GM12878 (cell line): Measurements from ENCODE around the gene LRP10. TPM values are rescaled to one million over a fixed set of nuclear protein-coding genes. Genes with fewer than 3 reads are reported as not detected.

Source experiments
- BACH1 ChIP-seq: fragments of 450-650 bp; IDR thresholded peaks from 2 replicates; pipeline ENCODE4 v1.6.1; 2017; ENCODE audit warnings: mild to moderate bottlenecking, borderline replicate concordance
- BCL11A ChIP-seq: IDR thresholded peaks from 2 replicates; pipeline ENCODE4 v1.6.1; 2011; ENCODE audit warnings: low read depth, low read length
- CEBPB ChIP-seq, 2 experiments: fragments of 150-350 bp in 1 of 2; IDR thresholded peaks; 2 replicates each; pipeline ENCODE4 v1.6.1; 2012 to 2014; ENCODE audit warnings: low read depth in 2 of 2, low read length in 2 of 2, borderline replicate concordance in 1 of 2, inconsistent platforms in 1 of 2
- E2F8 ChIP-seq: fragments of 450-650 bp; IDR thresholded peaks from 2 replicates; pipeline ENCODE4 v1.6.1; 2018; ENCODE audit warnings: mild to moderate bottlenecking, low read depth, moderate library complexity; ENCODE audit not compliant: partially characterized antibody
- IRF4 ChIP-seq: IDR thresholded peaks from 2 replicates; pipeline ENCODE4 v1.6.1; 2011; ENCODE audit warnings: low read depth, low read length
- LARP7 ChIP-seq: fragments of 450-650 bp; IDR thresholded peaks from 2 replicates; pipeline ENCODE4 v1.6.1; 2017; ENCODE audit warnings: mild to moderate bottlenecking
- NKRF ChIP-seq: fragments of 450-650 bp; conservative IDR thresholded peaks from 2 replicates; pipeline ENCODE4 v1.6.1; 2017; ENCODE audit warnings: mild to moderate bottlenecking, moderate library complexity
- NR2F1 ChIP-seq: fragments of 450-650 bp; conservative IDR thresholded peaks from 2 replicates; pipeline ENCODE4 v1.6.1; 2017; ENCODE audit warnings: mild to moderate bottlenecking
- RELA ChIP-seq: fragments of 450-650 bp; IDR thresholded peaks from 2 replicates; pipeline ENCODE4 v1.8.0; 2014; ENCODE audit warnings: borderline replicate concordance; ENCODE audit not compliant: partially characterized antibody
- SMAD1 ChIP-seq: fragments of 450-650 bp; IDR thresholded peaks from 2 replicates; pipeline ENCODE4 v1.6.1; 2018; ENCODE audit warnings: mild to moderate bottlenecking, low read depth; ENCODE audit not compliant: partially characterized antibody
- ZBED1 ChIP-seq: IDR thresholded peaks from 2 replicates; pipeline ENCODE4 v1.6.1; 2016; ENCODE audit warnings: borderline replicate concordance
- ZBTB40 ChIP-seq: fragments of 450-650 bp; IDR thresholded peaks from 2 replicates; pipeline ENCODE4 v1.6.1; 2016; ENCODE audit warnings: mild to moderate bottlenecking, moderate library complexity, borderline replicate concordance
- ZNF207 ChIP-seq: fragments of 450-650 bp; IDR thresholded peaks from 2 replicates; pipeline ENCODE4 v1.6.1; 2014; ENCODE audit warnings: antibody characterized with exemption, mild to moderate bottlenecking, borderline replicate concordance
- ZSCAN29 ChIP-seq: fragments of 450-650 bp; IDR thresholded peaks from 2 replicates; pipeline ENCODE4 v1.6.1; 2017; ENCODE audit warnings: mild to moderate bottlenecking, moderate library complexity
- polyA plus RNA-seq, 11 experiments: library from polyadenylated mRNA; depleted of rRNA in 4 of 11; unstranded in 6 of 11; stranded (reverse) in 5 of 11; fragments of >200 nt; fragmentation: Nextera tagmentation in 4 of 11; fragmentation: Illumina TruSeq in 1 of 11; extraction: Ambion mirVana in 4 of 11; extraction: Trizol in 1 of 11; gene quantifications; 1 replicate in 1 of 11; 2 replicates in 10 of 11; pipeline versions ENCODE4 v1.2.1 to v1.2.3, GENCODE V29; 2011 to 2016; ENCODE audit warnings: inconsistent platforms in 2 of 11, missing spikeins in 2 of 11, low read depth in 1 of 11
- total RNA-seq, 4 experiments: library from RNA; depleted of rRNA in 3 of 4; stranded (reverse); fragments of >200 nt in 3 of 4; fragmentation: Illumina TruSeq in 1 of 4; extraction: Trizol in 1 of 4; gene quantifications; 2 replicates each; pipeline versions ENCODE4 v1.2.1 to v1.2.3, GENCODE V29; 2013 to 2021
- TF ChIP-seq, protein P1 (sequence below): fragments of 450-650 bp; IDR thresholded peaks from 2 replicates; pipeline ENCODE4 v1.6.1; 2017; ENCODE audit warnings: low read depth, mild to moderate bottlenecking, moderate library complexity

Gene LRP10
- total and polyA plus RNA-seq, 10 of the 15 experiments (the other 5 are each of a cell fraction or from before 2014, with no cell fraction given), result 3.0 to 56.9 (median 20.9) TPM

GRCh38 chr14:22871224-22872032 is at the start of gene LRP10 (continued):
- no peak for TF ChIP-seq ZBTB40
- TF ChIP-seq IRF4, result no peak
- peak; percentile 60 for TF ChIP-seq NKRF
- no peak for TF ChIP-seq CEBPB (IDR thresholded peaks at IDR 0.05; ENCODE audit: borderline replicate concordance in 1 of 2, low read depth in 2 of 2, low read length in 2 of 2)
- TF ChIP-seq RELA, result no peak
- TF ChIP-seq ZSCAN29, result no peak
- no peak; the same call in none of the 2 replicates for TF ChIP-seq LARP7
- no peak for TF ChIP-seq ZBED1
- TF ChIP-seq BACH1, result peak; percentile 65; the same call in 1 of the 2 replicates
- peak; percentile 58 for TF ChIP-seq SMAD1
- no peak for TF ChIP-seq E2F8
- peak; percentile 86 for TF ChIP-seq ZNF207
- no peak for TF ChIP-seq BCL11A
- TF ChIP-seq NR2F1, result peak; percentile 83
- TF ChIP-seq, protein P1, sequence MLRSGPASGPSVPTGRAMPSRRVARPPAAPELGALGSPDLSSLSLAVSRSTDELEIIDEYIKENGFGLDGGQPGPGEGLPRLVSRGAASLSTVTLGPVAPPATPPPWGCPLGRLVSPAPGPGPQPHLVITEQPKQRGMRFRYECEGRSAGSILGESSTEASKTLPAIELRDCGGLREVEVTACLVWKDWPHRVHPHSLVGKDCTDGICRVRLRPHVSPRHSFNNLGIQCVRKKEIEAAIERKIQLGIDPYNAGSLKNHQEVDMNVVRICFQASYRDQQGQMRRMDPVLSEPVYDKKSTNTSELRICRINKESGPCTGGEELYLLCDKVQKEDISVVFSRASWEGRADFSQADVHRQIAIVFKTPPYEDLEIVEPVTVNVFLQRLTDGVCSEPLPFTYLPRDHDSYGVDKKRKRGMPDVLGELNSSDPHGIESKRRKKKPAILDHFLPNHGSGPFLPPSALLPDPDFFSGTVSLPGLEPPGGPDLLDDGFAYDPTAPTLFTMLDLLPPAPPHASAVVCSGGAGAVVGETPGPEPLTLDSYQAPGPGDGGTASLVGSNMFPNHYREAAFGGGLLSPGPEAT, result peak; percentile 67; the same call in 1 of the 2 replicates
